LNCAP (cell line): ENCODE results near the gene COL19A1.

Experiments
- TF ChIP-seq, protein P1 (sequence below): fragments of 450-650 bp; IDR thresholded peaks from 2 replicates; pipeline ENCODE4 v1.5.1; 2017; ENCODE audit warnings: mild to moderate bottlenecking

COL19A1 gene

DNA sequence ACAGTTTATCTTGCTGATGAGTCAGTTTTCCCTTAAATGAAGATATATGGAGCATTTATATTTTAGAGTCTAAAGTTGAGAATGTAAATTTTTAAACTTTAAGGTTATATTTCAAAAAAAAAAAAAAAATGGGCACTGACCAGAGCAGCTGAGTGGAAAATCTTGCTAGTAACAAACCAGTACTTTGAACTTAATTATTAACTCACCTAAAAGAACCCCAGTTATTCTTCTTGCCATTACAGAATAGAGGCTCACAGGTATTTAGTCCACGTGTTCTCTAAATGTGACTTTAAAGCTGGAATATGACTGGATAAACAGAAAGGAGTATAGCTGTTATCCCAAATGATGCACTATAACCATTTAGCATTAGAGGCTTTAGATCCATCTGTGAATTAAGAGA, 258.1 kb downstream of the COL19A1 start:
- TF ChIP-seq, protein P1, sequence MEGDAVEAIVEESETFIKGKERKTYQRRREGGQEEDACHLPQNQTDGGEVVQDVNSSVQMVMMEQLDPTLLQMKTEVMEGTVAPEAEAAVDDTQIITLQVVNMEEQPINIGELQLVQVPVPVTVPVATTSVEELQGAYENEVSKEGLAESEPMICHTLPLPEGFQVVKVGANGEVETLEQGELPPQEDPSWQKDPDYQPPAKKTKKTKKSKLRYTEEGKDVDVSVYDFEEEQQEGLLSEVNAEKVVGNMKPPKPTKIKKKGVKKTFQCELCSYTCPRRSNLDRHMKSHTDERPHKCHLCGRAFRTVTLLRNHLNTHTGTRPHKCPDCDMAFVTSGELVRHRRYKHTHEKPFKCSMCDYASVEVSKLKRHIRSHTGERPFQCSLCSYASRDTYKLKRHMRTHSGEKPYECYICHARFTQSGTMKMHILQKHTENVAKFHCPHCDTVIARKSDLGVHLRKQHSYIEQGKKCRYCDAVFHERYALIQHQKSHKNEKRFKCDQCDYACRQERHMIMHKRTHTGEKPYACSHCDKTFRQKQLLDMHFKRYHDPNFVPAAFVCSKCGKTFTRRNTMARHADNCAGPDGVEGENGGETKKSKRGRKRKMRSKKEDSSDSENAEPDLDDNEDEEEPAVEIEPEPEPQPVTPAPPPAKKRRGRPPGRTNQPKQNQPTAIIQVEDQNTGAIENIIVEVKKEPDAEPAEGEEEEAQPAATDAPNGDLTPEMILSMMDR: no peak

DNA sequence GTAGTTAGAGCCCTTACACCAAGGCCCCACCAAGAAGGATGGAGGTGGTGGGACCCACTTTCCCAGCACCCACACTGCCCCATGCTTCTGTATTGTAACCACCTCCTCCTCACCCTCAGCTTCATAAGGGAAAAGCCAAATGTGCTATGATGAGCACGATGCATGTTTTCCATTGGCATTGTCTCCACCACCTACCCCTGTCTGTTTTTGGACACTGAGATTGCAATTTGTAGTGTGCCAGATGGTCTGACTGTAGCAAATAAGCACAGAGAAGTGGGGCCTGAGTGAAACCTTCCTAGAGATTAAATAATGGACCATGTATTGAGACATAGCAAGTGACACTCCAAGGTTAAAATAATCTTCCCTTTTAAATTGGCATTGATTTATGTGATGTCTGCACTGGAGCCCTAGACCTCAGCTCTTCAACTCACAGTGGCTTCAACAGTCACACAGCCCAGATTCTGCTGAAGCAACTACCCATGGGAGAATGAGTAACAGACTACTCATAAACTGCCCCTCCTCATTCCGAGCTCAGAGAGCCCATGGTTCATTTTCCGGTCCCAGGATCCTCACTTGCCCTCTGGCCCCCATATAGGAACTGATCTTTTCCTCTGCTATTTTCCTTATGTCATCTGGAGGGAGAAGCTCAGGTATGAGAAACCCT, 258.7 kb downstream of the COL19A1 start:
- TF ChIP-seq, protein P1: no peak

DNA sequence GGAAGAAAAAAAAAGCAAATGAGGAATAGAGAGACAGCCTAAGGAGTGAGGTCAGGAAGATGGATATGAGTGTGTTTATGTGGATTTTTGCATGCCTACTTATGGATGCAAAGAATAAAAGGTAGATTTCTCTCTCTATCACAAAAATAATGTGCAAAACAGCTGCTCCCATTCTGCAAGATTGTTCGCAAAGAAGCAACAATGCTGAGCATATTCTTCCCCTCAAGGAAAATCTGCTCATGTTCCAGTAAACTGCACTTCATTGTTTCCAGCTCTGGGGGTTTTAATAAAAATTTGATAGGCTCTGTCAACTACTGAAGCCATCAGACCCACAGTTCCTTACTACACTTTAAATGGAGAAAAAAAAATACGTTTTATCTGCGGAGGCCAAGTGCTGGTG, 259.2 kb downstream of the COL19A1 start:
- TF ChIP-seq, protein P1: no peak

DNA sequence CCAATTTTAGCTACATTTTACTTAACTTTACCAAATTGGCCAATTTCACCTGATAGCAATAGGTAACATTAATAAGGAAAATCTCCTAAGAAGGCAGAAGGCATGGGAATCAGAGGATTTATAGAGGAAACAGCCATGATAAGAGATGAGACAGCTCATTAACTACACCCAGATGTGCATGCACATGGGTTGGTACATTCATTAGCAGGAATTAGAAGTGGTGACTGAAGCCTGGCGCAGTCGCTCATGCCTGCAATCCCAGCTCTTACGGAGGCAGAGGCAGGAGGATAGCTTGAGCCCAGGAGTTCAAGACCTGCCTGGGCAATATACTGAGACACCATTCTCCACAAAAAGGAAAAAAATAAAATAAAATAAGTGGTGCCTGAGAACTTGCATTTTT, 263.0 kb downstream of the COL19A1 start:
- TF ChIP-seq, protein P1: no peak

DNA sequence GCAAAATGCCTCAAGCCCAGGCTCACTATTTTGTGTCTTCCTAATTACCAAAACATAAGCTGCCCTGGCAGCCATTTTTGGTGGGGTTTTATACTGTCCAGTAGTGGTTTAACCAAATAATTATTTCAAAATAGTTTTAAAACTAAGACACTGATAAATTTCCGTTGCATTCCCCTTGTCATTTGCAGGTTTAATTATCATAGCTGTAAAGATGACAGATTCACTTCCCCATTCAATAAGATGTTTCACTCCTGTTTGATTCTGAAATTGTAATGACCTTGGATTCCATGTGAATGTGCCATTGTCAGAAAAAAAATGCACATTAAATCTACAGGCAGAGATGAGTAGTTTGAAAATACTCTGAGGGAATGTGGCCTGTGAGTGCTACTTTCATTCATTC, 264.5 kb downstream of the COL19A1 start:
- TF ChIP-seq, protein P1: no peak

DNA sequence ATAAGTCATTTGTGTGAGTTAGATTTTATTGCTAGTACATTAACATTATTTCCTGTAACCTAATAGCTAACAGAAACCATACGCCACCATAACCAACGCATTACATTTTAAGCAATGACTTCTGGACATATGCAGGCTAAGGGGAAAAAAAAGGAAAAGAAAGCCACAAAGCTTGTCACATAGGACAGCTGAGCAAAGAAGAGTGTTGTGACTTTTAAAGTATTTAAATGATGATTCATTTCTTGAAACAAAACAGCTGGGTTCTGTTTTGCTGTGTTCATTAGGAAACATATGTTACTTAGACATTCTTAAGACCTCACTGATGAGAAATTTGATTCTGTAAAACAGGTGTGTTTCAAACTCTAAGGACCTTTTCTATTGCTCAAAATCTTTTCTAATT, 265.2 kb downstream of the COL19A1 start:
- TF ChIP-seq, protein P1: no peak

DNA sequence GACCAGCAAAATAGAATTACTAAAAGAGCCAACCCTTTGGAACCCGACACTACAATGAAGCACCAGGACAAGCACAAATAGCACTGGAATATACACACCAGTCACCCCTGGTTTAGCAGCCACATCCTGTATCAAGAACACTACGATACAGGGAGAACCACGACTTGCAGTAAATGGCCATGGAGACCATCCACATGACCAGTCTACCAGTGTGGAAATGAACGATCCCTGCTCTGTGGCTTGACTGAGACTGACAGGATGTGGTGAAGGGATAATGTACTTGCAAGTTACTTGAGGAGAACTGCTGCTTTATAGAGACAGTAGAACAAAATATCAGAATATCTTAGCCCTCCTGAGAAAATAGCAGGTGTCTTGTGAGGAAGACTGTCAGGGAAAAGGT, 266.9 kb downstream of the COL19A1 start:
- TF ChIP-seq, protein P1: no peak

DNA sequence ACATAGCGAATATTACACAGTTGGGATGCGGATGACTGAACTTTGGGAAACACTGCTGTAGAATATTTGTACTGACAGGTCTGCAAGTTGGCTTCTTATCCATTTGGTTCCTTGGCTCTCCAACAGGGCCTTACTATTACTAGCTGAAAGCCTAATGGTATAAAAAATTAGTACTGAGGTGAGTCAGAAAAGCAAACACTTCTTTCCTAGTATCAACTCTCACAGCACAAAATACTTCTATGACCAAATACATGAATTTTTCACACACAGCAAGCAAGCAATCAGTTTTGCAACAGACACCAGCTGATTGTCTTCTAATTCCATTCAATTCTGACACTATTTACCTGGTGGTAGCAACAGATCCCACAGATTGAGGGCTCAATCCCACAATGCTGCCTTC, 268.2 kb downstream of the COL19A1 start:
- TF ChIP-seq, protein P1: no peak
